ENCODE data around the gene ZFPM1.
"Not testable (repeated sequence)": the region's sequence is repeated elsewhere in the genome, so short reads cannot be mapped to it uniquely, and the experiment has no call there.

ZFPM1 gene

DNA sequence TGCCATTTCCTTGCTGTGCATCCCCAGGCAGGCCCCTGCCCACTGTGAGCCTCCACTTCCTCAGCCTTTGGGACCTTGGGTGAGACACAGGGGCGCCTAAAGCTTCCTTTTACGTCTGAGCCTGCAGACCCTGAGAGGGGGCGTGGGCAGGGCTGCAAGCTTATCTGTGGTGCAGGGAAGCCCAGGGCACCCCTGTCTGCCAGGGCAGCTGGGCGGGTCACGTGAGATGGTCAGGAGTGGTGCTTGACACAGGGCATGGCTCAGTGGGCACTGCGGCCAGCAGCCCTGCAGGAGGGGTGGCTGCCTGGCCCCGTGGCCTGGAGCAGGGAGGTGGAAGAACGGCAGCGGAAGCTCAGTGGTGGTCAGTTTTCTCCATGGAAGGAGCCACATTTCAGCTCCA lies 62.3 kb downstream of the ZFPM1 start (continued):
- TF ChIP-seq ARNTL (CRISPR knock-in tag; IDR thresholded peaks at IDR 0.05; ENCODE audit: borderline replicate concordance, low read depth), result no peak
- TF ChIP-seq BACH2 (CRISPR knock-in tag; IDR thresholded peaks at IDR 0.05; ENCODE audit: borderline replicate concordance), result no peak
- TF ChIP-seq ZFP30 (CRISPR knock-in tag; IDR thresholded peaks at IDR 0.05), result no peak
- TF ChIP-seq OSR1 (CRISPR knock-in tag; IDR thresholded peaks at IDR 0.05), result no peak
- TF ChIP-seq ESRRG (CRISPR knock-in tag; IDR thresholded peaks at IDR 0.05), result no peak

DNA sequence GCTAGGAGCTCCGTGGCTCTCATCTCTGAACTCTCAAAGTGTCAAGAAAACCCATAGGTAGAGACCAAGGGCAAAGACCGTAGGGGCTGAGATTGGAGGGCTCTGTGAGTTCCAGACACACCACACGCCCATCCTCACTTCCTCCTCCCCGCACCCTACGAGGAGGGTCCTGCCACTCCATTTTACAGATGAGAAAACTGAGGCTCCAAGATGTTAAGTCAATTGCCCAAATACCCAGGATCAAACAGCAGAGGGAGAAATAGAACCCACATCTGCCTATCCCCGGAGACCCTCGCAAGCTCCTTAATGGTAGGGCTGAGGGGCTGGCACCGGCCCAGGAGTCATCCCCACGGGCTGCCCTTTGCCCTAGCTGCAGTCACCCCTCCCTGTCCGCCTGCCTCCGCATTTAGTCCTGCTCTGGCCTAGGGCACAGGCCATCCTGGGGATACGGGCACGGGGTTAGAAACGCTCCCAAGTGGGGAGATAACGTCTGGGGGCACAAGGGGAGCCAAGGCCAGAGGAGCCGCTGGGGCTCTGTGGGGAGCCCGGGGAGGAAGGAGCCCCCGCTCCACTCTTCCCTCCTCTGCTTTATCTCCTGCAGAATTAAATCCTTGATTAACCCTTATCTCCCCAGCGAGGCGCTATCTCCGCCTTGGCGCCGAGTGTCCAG lies 63.0 kb downstream of the ZFPM1 start:
- ATAC-seq, result no peak

DNA sequence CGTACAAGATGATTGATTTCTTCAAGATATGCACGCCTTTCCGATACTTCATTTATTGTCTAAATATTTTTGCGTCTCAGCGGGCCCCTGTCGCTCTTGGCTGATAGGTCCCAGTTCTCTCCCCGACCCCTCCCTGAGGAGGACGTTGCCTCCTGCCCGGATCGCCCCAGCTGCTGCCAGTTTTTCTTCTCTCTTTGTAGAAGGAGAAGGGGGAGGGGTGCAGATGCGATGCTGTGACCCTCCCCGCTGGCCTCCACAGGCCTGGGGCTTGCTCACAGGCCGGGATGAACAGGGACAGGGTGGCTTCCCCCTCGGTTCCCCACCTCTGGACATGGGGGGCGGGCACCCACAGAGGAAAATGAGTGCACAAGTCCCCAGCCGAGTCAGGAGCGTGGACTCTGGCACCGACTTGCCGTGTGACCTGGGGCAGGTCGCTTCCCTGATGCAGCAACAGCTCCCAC lies 63.6 kb downstream of the ZFPM1 start:
- ATAC-seq, result no peak

More for the DNA sequence above, 63.0 kb downstream of the ZFPM1 start:
- TF ChIP-seq BACH2 (CRISPR knock-in tag; IDR thresholded peaks at IDR 0.05; ENCODE audit: borderline replicate concordance), result no peak
- no peak for TF ChIP-seq CSDC2 (CRISPR knock-in tag; IDR thresholded peaks at IDR 0.05)
- TF ChIP-seq ISL1 (CRISPR knock-in tag; IDR thresholded peaks at IDR 0.05), result no peak
- no peak for TF ChIP-seq SNAI2 (CRISPR knock-in tag; IDR thresholded peaks at IDR 0.05)
- TF ChIP-seq, protein P1, sequence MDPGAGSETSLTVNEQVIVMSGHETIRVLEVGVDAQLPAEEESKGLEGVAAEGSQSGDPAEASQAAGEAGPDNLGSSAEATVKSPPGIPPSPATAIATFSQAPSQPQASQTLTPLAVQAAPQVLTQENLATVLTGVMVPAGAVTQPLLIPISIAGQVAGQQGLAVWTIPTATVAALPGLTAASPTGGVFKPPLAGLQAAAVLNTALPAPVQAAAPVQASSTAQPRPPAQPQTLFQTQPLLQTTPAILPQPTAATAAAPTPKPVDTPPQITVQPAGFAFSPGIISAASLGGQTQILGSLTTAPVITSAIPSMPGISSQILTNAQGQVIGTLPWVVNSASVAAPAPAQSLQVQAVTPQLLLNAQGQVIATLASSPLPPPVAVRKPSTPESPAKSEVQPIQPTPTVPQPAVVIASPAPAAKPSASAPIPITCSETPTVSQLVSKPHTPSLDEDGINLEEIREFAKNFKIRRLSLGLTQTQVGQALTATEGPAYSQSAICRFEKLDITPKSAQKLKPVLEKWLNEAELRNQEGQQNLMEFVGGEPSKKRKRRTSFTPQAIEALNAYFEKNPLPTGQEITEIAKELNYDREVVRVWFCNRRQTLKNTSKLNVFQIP (CRISPR knock-in tag; IDR thresholded peaks at IDR 0.05; ENCODE audit: borderline replicate concordance, low read depth), result no peak
- no peak for TF ChIP-seq OSR1 (CRISPR knock-in tag; IDR thresholded peaks at IDR 0.05)
- no peak for TF ChIP-seq TOX (CRISPR knock-in tag; IDR thresholded peaks at IDR 0.05; ENCODE audit: borderline replicate concordance)
- no peak for TF ChIP-seq ZNF8 (CRISPR knock-in tag; IDR thresholded peaks at IDR 0.05)
- TF ChIP-seq, protein P2, sequence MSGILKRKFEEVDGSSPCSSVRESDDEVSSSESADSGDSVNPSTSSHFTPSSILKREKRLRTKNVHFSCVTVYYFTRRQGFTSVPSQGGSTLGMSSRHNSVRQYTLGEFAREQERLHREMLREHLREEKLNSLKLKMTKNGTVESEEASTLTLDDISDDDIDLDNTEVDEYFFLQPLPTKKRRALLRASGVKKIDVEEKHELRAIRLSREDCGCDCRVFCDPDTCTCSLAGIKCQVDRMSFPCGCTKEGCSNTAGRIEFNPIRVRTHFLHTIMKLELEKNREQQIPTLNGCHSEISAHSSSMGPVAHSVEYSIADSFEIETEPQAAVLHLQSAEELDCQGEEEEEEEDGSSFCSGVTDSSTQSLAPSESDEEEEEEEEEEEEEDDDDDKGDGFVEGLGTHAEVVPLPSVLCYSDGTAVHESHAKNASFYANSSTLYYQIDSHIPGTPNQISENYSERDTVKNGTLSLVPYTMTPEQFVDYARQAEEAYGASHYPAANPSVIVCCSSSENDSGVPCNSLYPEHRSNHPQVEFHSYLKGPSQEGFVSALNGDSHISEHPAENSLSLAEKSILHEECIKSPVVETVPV (CRISPR knock-in tag; IDR thresholded peaks at IDR 0.05), result no peak
- no peak for TF ChIP-seq CREB5 (CRISPR knock-in tag; IDR thresholded peaks at IDR 0.05; ENCODE audit: low read depth)
- no peak for TF ChIP-seq ZNF70 (CRISPR knock-in tag; IDR thresholded peaks at IDR 0.05)
- no peak for TF ChIP-seq ESRRG (CRISPR knock-in tag; IDR thresholded peaks at IDR 0.05)
- TF ChIP-seq ARNTL (CRISPR knock-in tag; IDR thresholded peaks at IDR 0.05; ENCODE audit: borderline replicate concordance, low read depth), result no peak
- TF ChIP-seq ZFP3 (CRISPR knock-in tag; IDR thresholded peaks at IDR 0.05), result no peak
- no peak for TF ChIP-seq GLIS3 (CRISPR knock-in tag; IDR thresholded peaks at IDR 0.05)
- TF ChIP-seq PATZ1 (CRISPR knock-in tag; IDR thresholded peaks at IDR 0.05; ENCODE audit: borderline replicate concordance), result no peak
- TF ChIP-seq RARB (CRISPR knock-in tag; IDR thresholded peaks at IDR 0.05), result no peak
- TF ChIP-seq ZFP30 (CRISPR knock-in tag; IDR thresholded peaks at IDR 0.05), result no peak

GRCh38 chr16:88517208-88517774 lies 64.2 kb downstream of the ZFPM1 start:
- ATAC-seq, result not testable (repeated sequence)

More for the DNA sequence above, 63.6 kb downstream of the ZFPM1 start:
- TF ChIP-seq ZC3H10 (CRISPR knock-in tag; IDR thresholded peaks at IDR 0.05), result no peak
- TF ChIP-seq PATZ1 (CRISPR knock-in tag; IDR thresholded peaks at IDR 0.05; ENCODE audit: borderline replicate concordance), result no peak
- no peak for TF ChIP-seq ZNF8 (CRISPR knock-in tag; IDR thresholded peaks at IDR 0.05)
- no peak for TF ChIP-seq TOX (CRISPR knock-in tag; IDR thresholded peaks at IDR 0.05; ENCODE audit: borderline replicate concordance)
- TF ChIP-seq BACH2 (CRISPR knock-in tag; IDR thresholded peaks at IDR 0.05; ENCODE audit: borderline replicate concordance), result no peak

DNA sequence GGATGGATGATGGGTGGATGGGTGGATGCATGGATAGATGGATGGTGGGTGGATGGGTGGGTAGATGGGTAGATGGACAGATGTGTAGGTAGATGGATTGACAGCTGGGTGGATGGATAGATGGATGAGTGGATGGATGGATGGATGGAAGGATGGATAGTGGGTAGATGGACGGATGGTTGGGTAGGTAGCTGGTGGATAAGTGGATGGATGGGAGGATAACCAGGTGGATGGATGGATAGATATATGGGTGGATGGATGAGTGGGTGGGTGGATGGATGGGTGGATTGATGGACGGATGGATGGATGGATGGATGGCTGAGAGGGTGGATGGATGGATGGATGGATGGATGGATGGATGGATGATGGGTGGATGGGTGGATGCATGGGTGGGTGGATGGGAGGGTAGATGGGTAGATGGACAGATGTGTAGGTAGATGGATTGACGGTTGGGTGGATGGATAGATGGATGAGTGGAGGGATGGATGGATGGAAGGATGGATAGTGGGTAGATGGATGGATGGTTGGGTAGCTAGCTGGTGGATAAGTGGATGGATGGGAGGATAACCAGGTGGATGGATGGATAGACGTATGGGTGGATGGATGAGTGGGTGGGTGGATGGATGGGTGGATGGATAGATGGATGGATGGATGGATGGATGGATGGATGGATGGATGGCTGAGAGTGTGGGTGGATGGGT lies 65.5 kb downstream of the ZFPM1 start:
- not testable (repeated sequence) for ATAC-seq
